Measurements from ENCODE around the gene DOCK4. TPM values are rescaled to one million over a fixed set of nuclear protein-coding genes. Genes with fewer than 3 reads are reported as not detected.

Gene DOCK4
- total RNA-seq, 6 experiments from 2014 or later = 9.4 to 29.9 (median 22.8) TPM

DNA sequence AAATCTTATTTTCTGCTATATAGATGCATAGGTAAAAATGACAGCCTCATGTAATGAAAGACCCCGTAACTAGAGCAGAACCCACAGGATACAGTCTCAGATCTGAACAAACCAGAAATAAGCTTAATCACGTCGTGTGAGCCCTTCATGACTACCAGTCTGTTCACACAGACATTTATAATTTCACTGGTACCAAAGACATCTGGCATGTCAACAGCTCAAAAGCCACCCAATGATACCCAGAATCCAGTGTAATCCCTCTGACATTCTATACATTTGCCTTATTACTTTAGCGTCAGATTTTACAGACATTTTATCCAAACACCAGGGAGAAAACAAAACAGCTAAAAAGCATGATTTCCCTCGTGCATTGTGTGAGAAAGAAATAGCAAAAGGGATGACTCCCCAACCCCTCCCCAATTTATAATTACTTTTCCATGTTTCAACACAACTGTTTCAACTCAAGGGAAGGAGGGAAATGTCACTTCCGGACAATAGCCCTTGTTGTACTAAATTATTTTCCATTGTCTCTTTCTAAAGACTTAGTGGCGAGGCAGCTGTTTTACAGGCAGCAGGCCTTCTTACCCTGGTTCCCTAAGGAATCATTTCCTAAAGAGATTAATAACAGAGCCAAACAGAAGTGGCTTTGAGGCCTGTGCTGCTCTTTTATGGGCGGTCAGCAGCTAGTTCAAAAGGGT lies 33.2 kb downstream of the DOCK4 start:
- DNase-seq (no peak), ATAC-seq (peak; percentile 7 to 54 (median 40))
- H3K27me3 ChIP-seq = no peaks in the 10 kb centered on the region
- H3K36me3 ChIP-seq = no peaks in the 10 kb centered on the region
- WGBS (ENCODE audit: insufficient coverage, low coverage, low lambda C conversion rate, missing lambda C conversion rate) = 79% methylated on average over 8 of the region's 8 CpGs
- no peaks in the 10 kb centered on the region for H3K4me1 ChIP-seq
- TF ChIP-seq, protein P1, sequence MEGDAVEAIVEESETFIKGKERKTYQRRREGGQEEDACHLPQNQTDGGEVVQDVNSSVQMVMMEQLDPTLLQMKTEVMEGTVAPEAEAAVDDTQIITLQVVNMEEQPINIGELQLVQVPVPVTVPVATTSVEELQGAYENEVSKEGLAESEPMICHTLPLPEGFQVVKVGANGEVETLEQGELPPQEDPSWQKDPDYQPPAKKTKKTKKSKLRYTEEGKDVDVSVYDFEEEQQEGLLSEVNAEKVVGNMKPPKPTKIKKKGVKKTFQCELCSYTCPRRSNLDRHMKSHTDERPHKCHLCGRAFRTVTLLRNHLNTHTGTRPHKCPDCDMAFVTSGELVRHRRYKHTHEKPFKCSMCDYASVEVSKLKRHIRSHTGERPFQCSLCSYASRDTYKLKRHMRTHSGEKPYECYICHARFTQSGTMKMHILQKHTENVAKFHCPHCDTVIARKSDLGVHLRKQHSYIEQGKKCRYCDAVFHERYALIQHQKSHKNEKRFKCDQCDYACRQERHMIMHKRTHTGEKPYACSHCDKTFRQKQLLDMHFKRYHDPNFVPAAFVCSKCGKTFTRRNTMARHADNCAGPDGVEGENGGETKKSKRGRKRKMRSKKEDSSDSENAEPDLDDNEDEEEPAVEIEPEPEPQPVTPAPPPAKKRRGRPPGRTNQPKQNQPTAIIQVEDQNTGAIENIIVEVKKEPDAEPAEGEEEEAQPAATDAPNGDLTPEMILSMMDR (IDR thresholded peaks at IDR 0.05) = no peak
- no peak for TF ChIP-seq POLR2A (IDR thresholded peaks at IDR 0.05)
- H3K27ac ChIP-seq = no peak overlapping the region
- intact Hi-C loops (cut with DNase I) = no loop called here
- H3K9me3 ChIP-seq = no peaks in the 10 kb centered on the region
- no peak overlapping the region for H3K4me3 ChIP-seq

DNA sequence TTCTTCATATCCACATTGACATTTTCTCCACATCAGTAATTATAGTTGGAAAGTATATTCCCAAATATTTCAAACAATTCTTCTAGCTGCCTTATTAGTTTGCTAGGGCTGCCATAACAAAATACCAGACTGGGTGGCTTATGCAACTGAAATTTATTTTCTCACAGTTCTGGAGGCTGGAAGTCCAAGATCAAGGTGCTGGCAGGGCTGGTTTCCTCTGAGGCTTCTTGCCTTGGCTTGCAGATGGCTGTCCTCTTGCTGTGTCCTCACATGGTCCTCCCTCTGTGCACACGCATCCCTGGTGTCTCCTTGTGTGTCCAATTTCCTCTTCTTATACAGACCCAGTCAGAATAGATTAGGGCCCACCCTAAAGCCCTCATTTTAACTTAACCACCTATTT lies 34.5 kb downstream of the DOCK4 start:
- 100% methylated on average over 1 of the region's 1 CpG for WGBS (ENCODE audit: insufficient coverage, low coverage, low lambda C conversion rate, missing lambda C conversion rate)
- no peak for ATAC-seq
- no peak for DNase-seq
- TF ChIP-seq POLR2A (IDR thresholded peaks at IDR 0.05) = no peak
- TF ChIP-seq, protein P1 (IDR thresholded peaks at IDR 0.05) = no peak
- Histone ChIP-seq H3K9me3 (no peaks in the 10 kb centered on the region), H3K4me3 (no peak overlapping the region), H3K27ac (no peak overlapping the region), H3K27me3 (no peaks in the 10 kb centered on the region), H3K4me1 (no peaks in the 10 kb centered on the region), H3K36me3 (no peaks in the 10 kb centered on the region)
- intact Hi-C loops (cut with DNase I) = no loop called here

DNA sequence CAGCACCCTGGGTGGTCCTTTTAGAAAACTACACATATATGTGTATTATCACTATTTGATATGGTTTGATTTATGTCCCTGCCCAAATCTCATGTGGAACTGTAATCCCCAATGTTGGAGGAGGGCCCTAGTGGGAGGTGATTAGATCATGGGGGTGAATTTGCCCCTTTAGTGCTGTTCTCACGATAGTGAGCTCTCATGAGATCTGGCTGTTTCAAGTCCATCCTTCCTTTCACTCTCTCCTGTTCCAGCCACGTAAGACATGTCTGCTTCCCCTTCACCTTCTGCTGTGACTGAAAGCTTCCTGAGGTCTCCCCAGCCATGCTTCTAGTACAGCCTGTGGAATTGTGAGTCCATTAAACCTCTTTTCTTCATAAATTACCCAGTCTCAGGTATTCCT lies 37.3 kb downstream of the DOCK4 start:
- ATAC-seq (no peak), DNase-seq (no peak)
- Histone ChIP-seq H3K9me3 (no peaks in the 10 kb centered on the region), H3K4me3 (no peak overlapping the region), H3K36me3 (no peaks in the 10 kb centered on the region), H3K27ac (no peak overlapping the region), H3K4me1 (no peaks in the 10 kb centered on the region), H3K27me3 (no peaks in the 10 kb centered on the region)
- intact Hi-C loops (cut with DNase I) = no loop called here
- WGBS (ENCODE audit: insufficient coverage, low coverage, low lambda C conversion rate, missing lambda C conversion rate) = 86% methylated on average over 2 of the region's 2 CpGs
- TF ChIP-seq, protein P1 (IDR thresholded peaks at IDR 0.05) = no peak
- no peak for TF ChIP-seq POLR2A (IDR thresholded peaks at IDR 0.05)

DNA sequence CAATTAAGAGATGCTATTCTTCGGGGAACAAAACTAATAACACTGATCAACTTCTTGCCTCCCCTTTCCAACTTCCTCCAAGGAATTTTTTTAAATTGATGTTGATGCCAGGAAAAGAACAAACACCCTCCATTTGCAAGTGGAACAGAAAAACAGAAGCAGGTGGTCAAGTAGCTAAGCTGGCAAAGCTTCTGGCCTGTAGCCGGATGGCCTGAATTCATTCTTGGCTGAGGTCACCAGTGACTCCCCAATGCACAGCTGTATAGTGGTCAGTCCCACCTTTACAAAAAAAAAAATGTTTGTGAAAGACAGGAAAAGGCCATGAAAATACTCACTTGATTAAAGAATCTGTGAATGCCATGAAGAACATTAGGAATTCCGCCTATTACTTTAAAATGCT lies 39.1 kb downstream of the DOCK4 start:
- no peak for TF ChIP-seq POLR2A (IDR thresholded peaks at IDR 0.05)
- TF ChIP-seq, protein P1 (IDR thresholded peaks at IDR 0.05) = no peak
- no peak for DNase-seq
- no peak for ATAC-seq
- H3K36me3 ChIP-seq = no peaks in the 10 kb centered on the region
- intact Hi-C loops (cut with DNase I) = no loop called here
- no peaks in the 10 kb centered on the region for H3K27me3 ChIP-seq
- no peak overlapping the region for H3K4me3 ChIP-seq
- 88% methylated on average over 3 of the region's 3 CpGs for WGBS (ENCODE audit: insufficient coverage, low coverage, low lambda C conversion rate, missing lambda C conversion rate)
- no peaks in the 10 kb centered on the region for H3K9me3 ChIP-seq
- H3K27ac ChIP-seq = no peak overlapping the region
- H3K4me1 ChIP-seq = peaks cover 0 to 14% (median 9%) of the 10 kb centered on the region in 4 donors
